Muscle of back (tissue), 11 donors: ENCODE results near the gene GAS2L3. TPM values are rescaled to one million over a fixed set of nuclear protein-coding genes. Genes with fewer than 3 reads are reported as not detected.

Source experiments
- DNase-seq, 3 donors: peaks; one replicate each; pipeline versions ENCODE4 v3.0.0 to v3.0.0-alpha.2; 2013
- polyA plus RNA-seq, 10 donors: library from polyadenylated mRNA; unstranded; fragments of 120-200 nt; gene quantifications; one replicate each; pipeline ENCODE4 v1.2.1, GENCODE V29; 2013; ENCODE audit not compliant: insufficient read length in 10 of 10

The GAS2L3 gene
- polyA plus RNA-seq, 10 donors: 10.9 to 28.5 (median 17.8) TPM

- DNase-seq: no peak
These were observed 83.4 kb downstream of the GAS2L3 start for GRCh38 chr12:100656856-100657255.

- DNase-seq: no peak
These were observed 87.9 kb downstream of the GAS2L3 start for GRCh38 chr12:100661300-100661951.

- DNase-seq: no peak
These were observed 93.1 kb downstream of the GAS2L3 start for GRCh38 chr12:100666588-100666987.

- peak; percentile 18 to 59 (median 38) for DNase-seq
These were observed 95.6 kb downstream of the GAS2L3 start for GRCh38 chr12:100668945-100669536.

GRCh38 chr12:100669922-100670321 lies 96.4 kb downstream of the GAS2L3 start:
- DNase-seq: no peak

GRCh38 chr12:100671396-100672074 lies 98.1 kb downstream of the GAS2L3 start:
- peak in 2 of 3 donors; percentile 7 to 18 for DNase-seq

GRCh38 chr12:100672075-100672592 lies 98.7 kb downstream of the GAS2L3 start:
- DNase-seq: no peak

- DNase-seq: no peak
These were observed 100.8 kb downstream of the GAS2L3 start for GRCh38 chr12:100674036-100674888.

Other genes starting within 250 kb of the GAS2L3 start
- under 1 TPM; 0.05 to 0.74 (median 0.39) TPM for gene SLC17A8, start 216.6 kb upstream of the GAS2L3 start, polyA plus RNA-seq
- gene NR1H4, start 99.8 kb upstream of the GAS2L3 start, polyA plus RNA-seq: under 1 TPM in 3 of 10 donors, not detected in 7; 0.07 to 0.61 (median 0.38) TPM
- gene ANO4, start 221.1 kb downstream of the GAS2L3 start, polyA plus RNA-seq: 1 to 10 TPM in 3 of 10 donors, under 1 TPM in 7; 0.51 to 1.2 (median 0.83) TPM